K562 (cell line): Measurements from ENCODE around the gene NACAD.

Source experiments
- RERE ChIP-seq: sonication (generic); formaldehyde crosslinking; IDR thresholded peaks from 2 replicates; pipeline ENCODE4 v1.8.0; 2023; ENCODE audit warnings: missing genetic modification reagents, mild to moderate bottlenecking, borderline replicate concordance
- RNF2 ChIP-seq: sonication (generic); IDR thresholded peaks from 2 replicates; pipeline ENCODE4 v1.6.1; 2016
- SRF ChIP-seq, 2 experiments: fragments of 250-450, 450-650 bp in 1 of 2; sonication (Bioruptor Pico) in 1 of 2; sonication (generic) in 1 of 2; formaldehyde crosslinking; IDR thresholded peaks; 2 replicates each; pipeline versions ENCODE4 v1.5.0 to v1.5.1; 2020 to 2022; ENCODE audit warnings: mild to moderate bottlenecking in 1 of 2, missing genetic modification reagents in 1 of 2
- ZFX ChIP-seq: sonication (generic); formaldehyde crosslinking; IDR thresholded peaks from 2 replicates; pipeline ENCODE4 v1.8.0; 2022; ENCODE audit warnings: mild to moderate bottlenecking, missing genetic modification reagents, moderate library complexity

GRCh38 chr7:45044338-45044737, 44.4 kb downstream of the NACAD start:
- TF ChIP-seq ZFX (CRISPR knock-in tag) (no peak), RNF2 (no peak), SRF (CRISPR knock-in tag; IDR thresholded peaks at IDR 0.05) (no peak), RERE (CRISPR knock-in tag) (no peak)
